Nephron (organoid): ENCODE measurements around the gene CALHM3.
A peak's percentile ranks its signal among the peaks of the same experiment; 100 is the strongest.

Experiments used
- H3K27ac Mint-ChIP-seq, 3 experiments: 2 replicates each; pipeline ENCODE4 v1.8.0; 2020; ENCODE audit warnings: mixed read lengths in 3 of 3, mild to moderate bottlenecking in 2 of 3, moderate library complexity in 1 of 3
- H3K27me3 Mint-ChIP-seq: 2 replicates; pipeline ENCODE4 v1.8.0; 2021; ENCODE audit warnings: low read depth, mild to moderate bottlenecking, moderate library complexity, mixed read lengths
- H3K36me3 Mint-ChIP-seq: 2 replicates; pipeline ENCODE4 v1.8.0; 2020; ENCODE audit warnings: low read depth, mixed read lengths
- H3K4me1 Mint-ChIP-seq: 2 replicates; pipeline ENCODE4 v1.8.0; 2020; ENCODE audit warnings: mixed read lengths
- H3K4me3 Mint-ChIP-seq, 3 experiments: 2 replicates each; pipeline ENCODE4 v1.8.0; 2020; ENCODE audit warnings: mild to moderate bottlenecking in 3 of 3, mixed read lengths in 3 of 3, moderate library complexity in 2 of 3
- H3K9me3 Mint-ChIP-seq: 2 replicates; pipeline ENCODE4 v1.8.0; 2020; ENCODE audit warnings: mixed read lengths
- CTCF ChIP-seq, 3 experiments: fragments of 200-600 bp; sonication (generic); IDR thresholded peaks; one replicate each; pipeline ENCODE4 v1.5.0; 2021; ENCODE audit warnings: antibody characterized with exemption in 3 of 3; ENCODE audit not compliant: unreplicated experiment in 3 of 3

CALHM3 gene

GRCh38 chr10:103497161-103497915, 18.3 kb upstream of the CALHM3 start:
- TF ChIP-seq CTCF (IDR thresholded peaks at IDR 0.05; ENCODE audit: unreplicated experiment in 3 of 3): no peak

GRCh38 chr10:103495321-103495720, 16.3 kb upstream of the CALHM3 start:
- peaks cover 40% of the 10 kb centered on the region for H3K4me1 Mint-ChIP-seq
- TF ChIP-seq CTCF (IDR thresholded peaks at IDR 0.05; ENCODE audit: unreplicated experiment in 3 of 3): no peak

More at GRCh38 chr10:103497161-103497915, 18.3 kb upstream of the CALHM3 start:
- peaks cover 26% of the 10 kb centered on the region for H3K4me1 Mint-ChIP-seq
- H3K27me3 Mint-ChIP-seq: peaks cover 87% of the 10 kb centered on the region
- no peak overlapping the region for H3K27ac Mint-ChIP-seq
- peak overlapping the region in 2 of 3 experiments; percentile 26 to 50 for H3K4me3 Mint-ChIP-seq
- no peaks in the 10 kb centered on the region for H3K9me3 Mint-ChIP-seq
- H3K36me3 Mint-ChIP-seq: no peaks in the 10 kb centered on the region

GRCh38 chr10:103493916-103494877, 15.2 kb upstream of the CALHM3 start:
- no peaks in the 10 kb centered on the region for H3K36me3 Mint-ChIP-seq
- no peak for TF ChIP-seq CTCF (IDR thresholded peaks at IDR 0.05; ENCODE audit: unreplicated experiment in 3 of 3)
- no peaks in the 10 kb centered on the region for H3K9me3 Mint-ChIP-seq
- H3K4me3 Mint-ChIP-seq: peak overlapping the region; percentile 78 to 91 (median 88)
- peaks cover 35% of the 10 kb centered on the region for H3K4me1 Mint-ChIP-seq
- H3K27me3 Mint-ChIP-seq: peaks cover 61% of the 10 kb centered on the region
- peak overlapping the region in 1 of 3 experiments; percentile 37 for H3K27ac Mint-ChIP-seq

More at GRCh38 chr10:103495321-103495720, 16.3 kb upstream of the CALHM3 start:
- Mint-ChIP-seq H3K4me3 (peak overlapping the region; percentile 78 to 91 (median 88)), H3K9me3 (no peaks in the 10 kb centered on the region), H3K36me3 (no peaks in the 10 kb centered on the region), H3K27ac (no peak overlapping the region), H3K27me3 (peaks cover 71% of the 10 kb centered on the region)

- H3K4me1 Mint-ChIP-seq: peaks cover 28% of the 10 kb centered on the region
- H3K9me3 Mint-ChIP-seq: no peaks in the 10 kb centered on the region
- H3K36me3 Mint-ChIP-seq: no peaks in the 10 kb centered on the region
- peaks cover 58% of the 10 kb centered on the region for H3K27me3 Mint-ChIP-seq
- peak within 1 kb of the TSS; percentile 22 to 76 (median 40) for H3K27ac Mint-ChIP-seq
- TF ChIP-seq CTCF (IDR thresholded peaks at IDR 0.05; ENCODE audit: unreplicated experiment in 3 of 3): no peak
- peak within 1 kb of the TSS; percentile 82 to 91 (median 88) for H3K4me3 Mint-ChIP-seq
These were observed 14.4 kb upstream of the CALHM3 start, which contains the start of gene NEURL1 for GRCh38 chr10:103493362-103493915. Gene NEURL1, plus strand, starts transcription at chr10:103493705. Its CDS starts 683 bp downstream, at chr10:103494388.

GRCh38 chr10:103492655-103493261, 13.7 kb upstream of the CALHM3 start:
- peak overlapping the region; percentile 54 to 82 (median 75) for H3K4me3 Mint-ChIP-seq
- H3K27me3 Mint-ChIP-seq: peaks cover 51% of the 10 kb centered on the region
- no peaks in the 10 kb centered on the region for H3K9me3 Mint-ChIP-seq
- TF ChIP-seq CTCF (IDR thresholded peaks at IDR 0.05; ENCODE audit: unreplicated experiment in 3 of 3): no peak
- peaks cover 29% of the 10 kb centered on the region for H3K4me1 Mint-ChIP-seq
- H3K36me3 Mint-ChIP-seq: no peaks in the 10 kb centered on the region
- H3K27ac Mint-ChIP-seq: peak overlapping the region; percentile 22 to 76 (median 40)
